K562 (cell line): ENCODE data around the gene DNAJC19. TPM values are rescaled to one million over a fixed set of nuclear protein-coding genes. Genes with fewer than 3 reads are reported as not detected.

Source experiments
- ATAC-seq: fragments of 200-7000 bp; cut with Tn5 transposase; 3 replicates; pipeline ENCODE4 v1.9.1; 2020; ENCODE audit warnings: moderate library complexity
- BruUV-seq: library from RNA; stranded (reverse); fragments of 400-500 nt; replicated peaks from 2 replicates; lab custom pipeline; 2021; lab: Mats Ljungman, UMichigan
- CTCF ChIA-PET: fragments of 300-600 bp; formaldehyde crosslinking; extraction: SDS; loops from one replicate; lab custom pipeline; 2021; ENCODE audit warnings: low intra/inter-chr PET ratio; lab: Yijun Ruan, JAX
- POLR2A ChIA-PET: fragments of 300-600, 350-650 bp; sonication (Branson Sonifier 250); formaldehyde crosslinking; extraction: SDS; loops from one replicate; lab custom pipeline; 2021; ENCODE audit warnings: antibody characterized with exemption, inconsistent platforms; lab: Yijun Ruan, JAX
- DNase-seq, 4 experiments: peaks; one replicate each; pipeline versions ENCODE4 v3.0.0 to v3.0.0-alpha.2; 2011 to 2018; ENCODE audit warnings: low spot score in 3 of 4, mixed read lengths in 3 of 4; ENCODE audit errors: extremely low read depth in 1 of 4
- FAIRE-seq: peaks from 2 replicates; lab custom pipeline; 2011; peaks lifted over from hg19 to GRCh38; lab: Jason Lieb, UNC
- H2AFZ ChIP-seq: 2 replicates; pipeline ENCODE4 v1.6.0; 2011; ENCODE audit warnings: low read depth, low read length, control low read depth, inconsistent platforms
- H3K27ac ChIP-seq: fragments of 200-600 bp; 3 replicates; pipeline ENCODE4 v1.8.0; 2011; ENCODE audit warnings: low read depth, mild to moderate bottlenecking, control low read depth, inconsistent platforms, low read length, moderate library complexity, mixed read lengths; ENCODE audit errors: extremely low read depth
- H3K27me3 ChIP-seq, 2 experiments: fragments of 300-600 bp in 1 of 2; 2 replicates in 1 of 2; 3 replicates in 1 of 2; pipeline versions ENCODE4 v1.6.0 to v1.8.0; 2011; ENCODE audit warnings: inconsistent platforms in 2 of 2, low read length in 2 of 2, mild to moderate bottlenecking in 1 of 2, mixed read lengths in 1 of 2, moderate library complexity in 1 of 2; ENCODE audit not compliant: control insufficient read depth in 2 of 2, insufficient read depth in 2 of 2
- H3K36me3 ChIP-seq: fragments of 300-600 bp; 3 replicates; pipeline ENCODE4 v1.8.0; 2011; ENCODE audit warnings: mild to moderate bottlenecking, low read length, inconsistent platforms; ENCODE audit not compliant: control insufficient read depth, insufficient read depth
- H3K4me1 ChIP-seq, 2 experiments: fragments of 200-600 bp in 1 of 2; replicated peaks in 1 of 2; 2 replicates in 1 of 2; 3 replicates in 1 of 2; pipeline versions ENCODE4 v1.5.1 to v1.8.0; 2011; ENCODE audit warnings: inconsistent platforms in 2 of 2, low read length in 2 of 2, mild to moderate bottlenecking in 1 of 2, mixed read lengths in 1 of 2, moderate library complexity in 1 of 2; ENCODE audit not compliant: control insufficient read depth in 2 of 2, insufficient read depth in 2 of 2
- H3K4me2 ChIP-seq: 2 replicates; pipeline ENCODE4 v1.6.1; 2011; ENCODE audit warnings: low read length, control low read depth, inconsistent platforms, mixed read lengths; ENCODE audit not compliant: insufficient read depth
- H3K4me3 ChIP-seq: fragments of 200-600 bp; sonication (generic), shearing (Covaris generic); 2 replicates; pipeline ENCODE4 v1.5.1; 2016; ENCODE audit warnings: control low read depth, inconsistent platforms
- H3K79me2 ChIP-seq: fragments of 200-600 bp; 3 replicates; pipeline ENCODE4 v1.8.0; 2011; ENCODE audit warnings: low read length, inconsistent platforms; ENCODE audit not compliant: control insufficient read depth, insufficient read depth
- H3K9ac ChIP-seq, 2 experiments: 2 replicates each; pipeline versions ENCODE4 v1.6.0 to v1.6.1; 2011; ENCODE audit warnings: low read depth in 2 of 2, low read length in 2 of 2, control low read depth in 1 of 2, inconsistent platforms in 1 of 2, mild to moderate bottlenecking in 1 of 2, mixed read lengths in 1 of 2; ENCODE audit not compliant: insufficient read depth in 1 of 2
- H3K9me1 ChIP-seq: one replicate; pipeline ENCODE4 v1.6.0; 2011; ENCODE audit warnings: inconsistent platforms, mild to moderate bottlenecking, low read length, moderate library complexity; ENCODE audit not compliant: control insufficient read depth, insufficient read depth
- H3K9me3 ChIP-seq: replicated peaks from 2 replicates; pipeline ENCODE4 v1.5.1; 2011; ENCODE audit warnings: low read depth, low read length, inconsistent platforms; ENCODE audit not compliant: control insufficient read depth, insufficient read depth
- H4K20me1 ChIP-seq: replicated peaks from 2 replicates; pipeline ENCODE4 v1.6.1; 2011; ENCODE audit warnings: low read length, inconsistent platforms, mixed read lengths; ENCODE audit not compliant: control insufficient read depth, insufficient read depth
- C11orf30 ChIP-seq: fragments of 450-650 bp; IDR thresholded peaks from 2 replicates; pipeline ENCODE4 v1.6.1; 2016; ENCODE audit warnings: low read depth, mild to moderate bottlenecking
- ZFP36 ChIP-seq: fragments of 150-350 bp; IDR thresholded peaks from 2 replicates; pipeline ENCODE4 v1.6.1; 2018; ENCODE audit warnings: low read length, low read depth; ENCODE audit not compliant: partially characterized antibody
- ZNF146 ChIP-seq: IDR thresholded peaks from one replicate; pipeline ENCODE4 v1.6.1; 2018; ENCODE audit warnings: missing compliant biosample characterization; ENCODE audit not compliant: unreplicated experiment
- ZNF316 ChIP-seq: fragments of 450-650 bp; IDR thresholded peaks from 2 replicates; pipeline ENCODE4 v1.6.1; 2016
- WGBS: fragments of 100-300 bp; shearing (Covaris generic); methylation state at CpG from one replicate; pipeline ENCODE4 v1.1.6; 2016; ENCODE audit warnings: low coverage, mixed read lengths; ENCODE audit not compliant: insufficient coverage; ENCODE audit errors: missing lambda C conversion rate; 5-methylcytosine and 5-hydroxymethylcytosine counted together
- in situ Hi-C: fragments of 300-500 bp; cut with MboI; formaldehyde crosslinking; loops from 4 replicates; pipeline ENCODE4 v1.15.0; 2018; ENCODE audit warnings: inconsistent platforms, mixed read lengths
- intact Hi-C: fragments of 100-400 bp; cut with micrococcal nuclease; formaldehyde crosslinking; loops from 2 replicates; pipeline ENCODE4 v1.14.2; 2022
- polyA plus RNA-seq, 8 experiments: library from polyadenylated mRNA; depleted of rRNA in 4 of 8; stranded (reverse) in 5 of 8; unstranded in 3 of 8; fragments of >200 nt; fragmentation: Nextera tagmentation in 2 of 8; fragmentation: Illumina TruSeq in 1 of 8; extraction: Ambion mirVana in 2 of 8; extraction: Trizol in 1 of 8; gene quantifications; 2 replicates each; pipeline versions ENCODE4 v1.2.1 to v1.2.3, GENCODE V29; 2011 to 2014; ENCODE audit warnings: inconsistent platforms in 1 of 8, missing spikeins in 1 of 8
- total RNA-seq, 7 experiments: library from RNA; depleted of rRNA in 6 of 7; stranded (reverse); fragments of >200 nt in 6 of 7; fragmentation: Illumina TruSeq in 2 of 7; extraction: Trizol in 2 of 7; gene quantifications; 2 replicates each; pipeline versions ENCODE4 v1.2.1 to v1.2.3, GENCODE V29; 2011 to 2021; ENCODE audit warnings: low replicate concordance in 1 of 7

DNAJC19 gene
- total and polyA plus RNA-seq, 9 of the 15 experiments (the other 6 are each of a cell fraction or from before 2014, with no cell fraction given), result 55.7 to 184 (median 99.1) TPM

- intact Hi-C loops (no loop called here), in situ Hi-C loops (no loop called here)
- H3K79me2 ChIP-seq, result no peaks in the 10 kb centered on the region
- H3K27ac ChIP-seq, result no peak overlapping the region
- no peak overlapping the region for H3K9ac ChIP-seq
- FAIRE-seq (no peak), ATAC-seq (no peak), DNase-seq (no peak)
- H3K9me3 ChIP-seq, result no peaks in the 10 kb centered on the region
- no peaks in the 10 kb centered on the region for H3K27me3 ChIP-seq
- no peak overlapping the region for H2AFZ ChIP-seq
- WGBS, result 100% methylated on average over 1 of the region's 1 CpG
- H3K4me2 ChIP-seq, result no peak overlapping the region
- no peak for TF ChIP-seq ZFP36
- ChIA-PET CTCF (no interaction called here), POLR2A (interaction anchor here (0.5 to 1.1 kb wide), 2 partner anchors 9 to 50 kb away, joined by 3 read pairs; partner anchors contain the start of gene FXR1)
- no peaks in the 10 kb centered on the region for H4K20me1 ChIP-seq
- H3K36me3 ChIP-seq, result peaks cover 96% of the 10 kb centered on the region
- no TSS peak for BruUV-seq
- no peaks in the 10 kb centered on the region for H3K4me1 ChIP-seq
- no peak overlapping the region for H3K4me3 ChIP-seq
- H3K9me1 ChIP-seq, result no peaks in the 10 kb centered on the region
These were observed 27.0 kb downstream of the DNAJC19 start for GRCh38 chr3:180962530-180962929.

- ATAC-seq, result no peak
- no peak overlapping the region for H3K9ac ChIP-seq
- H3K27me3 ChIP-seq, result no peaks in the 10 kb centered on the region
- in situ Hi-C loops (no loop called here), intact Hi-C loops (no loop called here)
- BruUV-seq, result no TSS peak
- H3K79me2 ChIP-seq, result no peaks in the 10 kb centered on the region
- no peak for FAIRE-seq
- no peak overlapping the region for H3K27ac ChIP-seq
- H3K36me3 ChIP-seq, result peaks cover 95% of the 10 kb centered on the region
- no peaks in the 10 kb centered on the region for H4K20me1 ChIP-seq
- 100% methylated on average over 1 of the region's 1 CpG for WGBS
- CTCF ChIA-PET, result no interaction called here
- POLR2A ChIA-PET, result interaction anchor here (1.2 to 1.3 kb wide), 2 partner anchors 11 to 14 kb away, joined by 3 read pairs; no protein-coding TSS in a partner anchor
- no peak for DNase-seq
- H3K4me3 ChIP-seq, result no peak overlapping the region
- H3K9me3 ChIP-seq, result no peaks in the 10 kb centered on the region
- H2AFZ ChIP-seq, result no peak overlapping the region
- no peaks in the 10 kb centered on the region for H3K9me1 ChIP-seq
- H3K4me1 ChIP-seq, result no peaks in the 10 kb centered on the region
- TF ChIP-seq C11orf30 (peak; percentile 37; the same call in 1 of the 2 replicates), ZNF316 (peak; percentile 71), ZNF146 (CRISPR knock-in tag) (no peak)
- TF ChIP-seq, all 486 proteins: peak for 2
- no peak overlapping the region for H3K4me2 ChIP-seq
These were observed 28.0 kb downstream of the DNAJC19 start for GRCh38 chr3:180961552-180961951.
